HL-60 (cell line): ENCODE data around the gene ZC3H12C.

Experiments
- GABPA ChIP-seq: IDR thresholded peaks from 2 replicates; pipeline ENCODE4 v1.6.1; 2012; ENCODE audit warnings: low read depth
- POLR2AphosphoS5 ChIP-seq: IDR thresholded peaks from 2 replicates; pipeline ENCODE4 v1.6.1; 2012; ENCODE audit warnings: low read depth
- SPI1 ChIP-seq: IDR thresholded peaks from 2 replicates; pipeline ENCODE4 v1.6.1; 2012; ENCODE audit warnings: low read depth, mild to moderate bottlenecking, borderline replicate concordance
- TF ChIP-seq, protein P1 (sequence below): IDR thresholded peaks from one replicate; pipeline ENCODE4 v1.5.1; 2011; ENCODE audit warnings: low read length, control low read depth, inconsistent platforms; ENCODE audit not compliant: insufficient read depth
- TF ChIP-seq, protein P2 (sequence below): IDR thresholded peaks from 2 replicates; pipeline ENCODE4 v1.6.1; 2012; ENCODE audit warnings: low read depth; ENCODE audit not compliant: insufficient replicate concordance

DNA sequence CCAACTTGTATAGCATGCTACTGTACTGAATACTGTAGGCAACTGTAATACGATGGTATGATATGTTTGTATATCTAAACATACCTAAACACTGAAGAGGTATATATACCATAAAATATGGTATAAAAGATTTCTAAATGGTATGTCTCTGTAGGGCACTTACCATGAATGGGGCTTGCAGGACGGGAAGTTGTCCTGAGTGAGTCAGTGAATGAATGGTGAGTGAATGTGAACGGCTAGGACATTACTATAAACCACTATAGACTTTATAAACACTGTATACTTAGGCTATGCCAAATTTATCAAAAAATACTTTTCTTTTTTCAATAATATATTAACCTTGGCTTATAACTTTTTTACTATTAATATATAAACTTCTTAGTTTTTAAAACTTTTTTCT lies 66.8 kb downstream of the ZC3H12C start:
- TF ChIP-seq, protein P1, sequence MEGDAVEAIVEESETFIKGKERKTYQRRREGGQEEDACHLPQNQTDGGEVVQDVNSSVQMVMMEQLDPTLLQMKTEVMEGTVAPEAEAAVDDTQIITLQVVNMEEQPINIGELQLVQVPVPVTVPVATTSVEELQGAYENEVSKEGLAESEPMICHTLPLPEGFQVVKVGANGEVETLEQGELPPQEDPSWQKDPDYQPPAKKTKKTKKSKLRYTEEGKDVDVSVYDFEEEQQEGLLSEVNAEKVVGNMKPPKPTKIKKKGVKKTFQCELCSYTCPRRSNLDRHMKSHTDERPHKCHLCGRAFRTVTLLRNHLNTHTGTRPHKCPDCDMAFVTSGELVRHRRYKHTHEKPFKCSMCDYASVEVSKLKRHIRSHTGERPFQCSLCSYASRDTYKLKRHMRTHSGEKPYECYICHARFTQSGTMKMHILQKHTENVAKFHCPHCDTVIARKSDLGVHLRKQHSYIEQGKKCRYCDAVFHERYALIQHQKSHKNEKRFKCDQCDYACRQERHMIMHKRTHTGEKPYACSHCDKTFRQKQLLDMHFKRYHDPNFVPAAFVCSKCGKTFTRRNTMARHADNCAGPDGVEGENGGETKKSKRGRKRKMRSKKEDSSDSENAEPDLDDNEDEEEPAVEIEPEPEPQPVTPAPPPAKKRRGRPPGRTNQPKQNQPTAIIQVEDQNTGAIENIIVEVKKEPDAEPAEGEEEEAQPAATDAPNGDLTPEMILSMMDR = no peak
- TF ChIP-seq GABPA (no peak), POLR2AphosphoS5 (no peak), SPI1 (no peak)
- TF ChIP-seq, protein P2, sequence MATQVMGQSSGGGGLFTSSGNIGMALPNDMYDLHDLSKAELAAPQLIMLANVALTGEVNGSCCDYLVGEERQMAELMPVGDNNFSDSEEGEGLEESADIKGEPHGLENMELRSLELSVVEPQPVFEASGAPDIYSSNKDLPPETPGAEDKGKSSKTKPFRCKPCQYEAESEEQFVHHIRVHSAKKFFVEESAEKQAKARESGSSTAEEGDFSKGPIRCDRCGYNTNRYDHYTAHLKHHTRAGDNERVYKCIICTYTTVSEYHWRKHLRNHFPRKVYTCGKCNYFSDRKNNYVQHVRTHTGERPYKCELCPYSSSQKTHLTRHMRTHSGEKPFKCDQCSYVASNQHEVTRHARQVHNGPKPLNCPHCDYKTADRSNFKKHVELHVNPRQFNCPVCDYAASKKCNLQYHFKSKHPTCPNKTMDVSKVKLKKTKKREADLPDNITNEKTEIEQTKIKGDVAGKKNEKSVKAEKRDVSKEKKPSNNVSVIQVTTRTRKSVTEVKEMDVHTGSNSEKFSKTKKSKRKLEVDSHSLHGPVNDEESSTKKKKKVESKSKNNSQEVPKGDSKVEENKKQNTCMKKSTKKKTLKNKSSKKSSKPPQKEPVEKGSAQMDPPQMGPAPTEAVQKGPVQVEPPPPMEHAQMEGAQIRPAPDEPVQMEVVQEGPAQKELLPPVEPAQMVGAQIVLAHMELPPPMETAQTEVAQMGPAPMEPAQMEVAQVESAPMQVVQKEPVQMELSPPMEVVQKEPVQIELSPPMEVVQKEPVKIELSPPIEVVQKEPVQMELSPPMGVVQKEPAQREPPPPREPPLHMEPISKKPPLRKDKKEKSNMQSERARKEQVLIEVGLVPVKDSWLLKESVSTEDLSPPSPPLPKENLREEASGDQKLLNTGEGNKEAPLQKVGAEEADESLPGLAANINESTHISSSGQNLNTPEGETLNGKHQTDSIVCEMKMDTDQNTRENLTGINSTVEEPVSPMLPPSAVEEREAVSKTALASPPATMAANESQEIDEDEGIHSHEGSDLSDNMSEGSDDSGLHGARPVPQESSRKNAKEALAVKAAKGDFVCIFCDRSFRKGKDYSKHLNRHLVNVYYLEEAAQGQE = no peak
